Activated CD4-positive, CD25-positive, alpha-beta regulatory T cell (primary cell): ENCODE measurements around the gene NUDT10.
"Not testable (repeated sequence)": the region's sequence is repeated elsewhere in the genome, so short reads cannot be mapped to it uniquely, and the experiment has no call there.

Experiments
- DNase-seq, 4 experiments: peaks; one replicate each; lab custom pipeline; 2025; lab: John Stamatoyannopoulos, UW

Gene NUDT10

GRCh38 chrX:51332188-51332942, at the start of gene NUDT10:
Gene NUDT10 (plus strand): TSS chrX:51332822. CDS start chrX:51332966, 144 bp downstream.
- peak in 1 of 4 experiments; percentile 3 for DNase-seq

GRCh38 chrX:51292421-51292820, 40.2 kb upstream of the NUDT10 start:
- DNase-seq, result no peak

- DNase-seq, result no peak
These were observed 36.5 kb upstream of the NUDT10 start for GRCh38 chrX:51296138-51296537.

DNA sequence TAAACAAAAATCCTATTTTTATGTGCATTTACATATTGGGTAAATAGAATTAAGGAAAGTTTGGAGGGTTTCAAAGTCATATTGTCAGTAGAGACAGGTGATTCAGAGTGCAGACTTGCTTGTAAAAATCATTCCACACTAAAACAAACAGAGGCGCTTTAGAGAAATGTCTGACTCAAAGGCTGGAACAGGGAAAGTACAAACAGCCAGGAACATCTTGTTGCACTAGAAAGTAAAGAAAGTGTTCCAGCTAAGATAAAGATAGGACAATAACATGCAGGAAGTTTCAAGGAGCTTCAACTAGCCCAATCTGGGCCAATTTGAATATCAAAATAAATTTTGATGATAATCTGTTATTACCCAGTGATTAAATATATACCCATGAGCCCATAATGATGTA, 16.4 kb upstream of the NUDT10 start:
- no peak for DNase-seq

GRCh38 chrX:51332943-51333785, 542 bp downstream of the NUDT10 start:
- DNase-seq, result not testable (repeated sequence)

- no peak for DNase-seq
These were observed 1.7 kb downstream of the NUDT10 start for GRCh38 chrX:51334276-51334675.

DNA sequence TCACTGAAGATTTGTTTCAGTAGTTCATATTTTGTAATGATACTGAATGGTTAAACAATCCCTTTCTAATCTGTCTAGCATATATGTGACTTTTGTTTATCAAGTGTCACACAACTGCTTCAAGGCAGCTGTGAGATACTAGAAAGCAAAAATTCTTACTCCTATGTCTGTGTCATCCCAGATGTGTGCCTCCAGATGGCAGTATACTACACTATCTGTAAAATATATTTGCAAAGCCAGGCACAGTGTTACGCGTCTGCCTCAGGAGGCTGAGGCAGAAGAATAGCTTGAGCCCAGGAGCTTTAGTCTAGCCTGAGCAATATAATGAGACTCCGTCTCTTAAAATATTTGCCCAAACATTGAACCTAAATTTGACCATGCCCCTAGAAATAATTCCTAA, 4.0 kb downstream of the NUDT10 start:
- DNase-seq, result peak in 1 of 4 experiments; percentile 1

DNA sequence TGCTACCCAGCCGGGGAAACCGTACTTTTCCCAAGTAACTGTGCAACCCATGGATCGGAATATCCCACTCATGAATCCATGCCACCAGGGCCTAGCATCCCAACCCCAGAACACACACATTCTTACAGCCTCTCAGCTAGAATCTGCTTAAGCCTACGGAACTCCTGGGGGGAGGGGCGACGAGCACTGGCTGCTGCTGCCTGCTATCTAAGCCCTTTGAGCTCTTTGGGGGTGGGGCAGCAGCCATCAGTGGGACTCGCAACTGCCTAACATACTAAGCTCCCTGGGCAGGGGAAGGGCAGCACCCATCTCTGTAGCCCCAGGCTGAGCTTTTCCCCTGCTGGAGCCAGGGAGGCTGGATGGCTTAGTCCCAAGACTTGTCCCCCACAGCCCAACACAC, 28.6 kb downstream of the NUDT10 start:
- no peak for DNase-seq

DNA sequence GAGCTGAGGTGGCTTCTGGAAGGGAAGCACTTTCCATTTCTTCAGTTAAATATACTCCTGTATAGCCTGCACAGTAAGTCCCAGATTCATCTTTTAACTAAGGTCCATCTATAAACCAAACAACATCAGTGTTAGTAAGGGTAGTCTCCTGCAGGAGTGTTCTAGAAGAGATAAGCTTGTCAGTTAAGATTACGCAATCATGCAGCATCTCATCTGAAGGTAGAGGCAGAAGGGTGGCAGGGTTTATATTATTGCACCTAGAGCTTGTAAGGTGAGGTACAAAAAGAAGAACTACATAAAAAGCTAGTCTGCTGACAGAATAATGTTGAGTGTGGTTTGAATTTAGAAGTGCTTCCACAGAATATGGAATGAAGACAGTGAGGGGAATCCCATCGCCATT, 44.0 kb downstream of the NUDT10 start:
- DNase-seq, result no peak
